HG02970 (cell line): ENCODE data around the gene SELENOM.

Experiments used
- ATAC-seq: cut with Tn5 transposase; IDR thresholded peaks from one replicate; pipeline ENCODE4 v1.9.1; 2021; ENCODE audit warnings: mild to moderate bottlenecking, moderate library complexity, moderate number of reproducible peaks; ENCODE audit not compliant: unreplicated experiment, low FRiP score

SELENOM gene

DNA sequence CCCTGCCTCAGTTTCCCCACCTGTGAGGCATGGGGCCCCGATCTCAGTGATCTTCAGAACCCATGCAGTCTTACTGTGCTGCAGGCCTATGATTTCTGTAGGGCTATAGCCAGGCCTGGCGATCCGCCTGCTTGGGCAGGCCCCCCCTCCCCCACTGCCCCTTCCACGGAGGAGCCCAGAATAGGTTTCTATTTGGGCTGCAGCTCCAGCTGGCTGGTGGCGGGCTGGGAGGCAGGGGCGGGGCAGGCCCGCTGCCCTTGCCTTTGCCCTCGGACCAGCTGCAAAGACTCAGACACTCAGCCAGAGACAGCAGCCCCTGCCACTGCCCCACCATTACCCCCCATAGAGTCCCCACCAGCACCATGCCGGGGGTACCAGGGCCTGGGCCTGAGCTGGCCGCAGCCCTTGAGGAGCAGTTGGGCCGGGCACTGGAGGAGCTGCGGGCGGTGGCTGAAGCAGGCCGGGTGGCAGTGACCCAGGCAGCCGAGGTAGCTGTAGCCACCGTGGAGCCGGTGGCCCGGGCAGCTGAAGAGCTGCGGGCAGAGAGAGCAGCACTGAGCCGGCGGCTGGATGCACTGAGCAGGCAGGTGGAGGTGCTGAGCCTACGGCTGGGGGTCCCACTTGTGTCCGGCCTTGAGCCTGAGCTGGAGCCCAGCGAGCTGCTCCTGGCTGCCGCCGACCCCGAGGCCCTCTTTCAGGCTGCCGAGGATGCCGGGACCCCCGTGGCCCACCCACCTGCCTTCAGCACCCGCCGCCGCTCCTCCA, 14.1 kb downstream of the SELENOM start:
- no peak for ATAC-seq

DNA sequence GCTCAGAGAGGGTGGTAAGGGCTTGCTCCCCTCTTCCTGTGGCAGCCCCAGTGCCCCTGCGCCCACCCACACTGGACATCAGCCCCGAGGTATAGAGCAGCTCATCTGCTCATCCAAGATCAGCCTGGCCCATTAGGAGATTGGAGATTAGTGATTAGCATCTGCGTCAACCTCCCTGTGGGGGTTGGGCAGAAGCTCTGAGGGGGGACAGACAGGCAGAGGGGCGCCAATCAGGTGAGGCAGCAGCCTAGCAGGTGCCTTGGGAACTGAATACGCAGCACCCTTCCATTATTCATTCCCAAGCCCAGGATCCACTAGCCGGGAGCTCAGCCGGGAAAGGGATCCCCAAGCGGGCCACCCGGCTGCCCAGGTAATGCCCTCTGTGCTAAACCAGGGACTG, 15.2 kb downstream of the SELENOM start:
- no peak for ATAC-seq

DNA sequence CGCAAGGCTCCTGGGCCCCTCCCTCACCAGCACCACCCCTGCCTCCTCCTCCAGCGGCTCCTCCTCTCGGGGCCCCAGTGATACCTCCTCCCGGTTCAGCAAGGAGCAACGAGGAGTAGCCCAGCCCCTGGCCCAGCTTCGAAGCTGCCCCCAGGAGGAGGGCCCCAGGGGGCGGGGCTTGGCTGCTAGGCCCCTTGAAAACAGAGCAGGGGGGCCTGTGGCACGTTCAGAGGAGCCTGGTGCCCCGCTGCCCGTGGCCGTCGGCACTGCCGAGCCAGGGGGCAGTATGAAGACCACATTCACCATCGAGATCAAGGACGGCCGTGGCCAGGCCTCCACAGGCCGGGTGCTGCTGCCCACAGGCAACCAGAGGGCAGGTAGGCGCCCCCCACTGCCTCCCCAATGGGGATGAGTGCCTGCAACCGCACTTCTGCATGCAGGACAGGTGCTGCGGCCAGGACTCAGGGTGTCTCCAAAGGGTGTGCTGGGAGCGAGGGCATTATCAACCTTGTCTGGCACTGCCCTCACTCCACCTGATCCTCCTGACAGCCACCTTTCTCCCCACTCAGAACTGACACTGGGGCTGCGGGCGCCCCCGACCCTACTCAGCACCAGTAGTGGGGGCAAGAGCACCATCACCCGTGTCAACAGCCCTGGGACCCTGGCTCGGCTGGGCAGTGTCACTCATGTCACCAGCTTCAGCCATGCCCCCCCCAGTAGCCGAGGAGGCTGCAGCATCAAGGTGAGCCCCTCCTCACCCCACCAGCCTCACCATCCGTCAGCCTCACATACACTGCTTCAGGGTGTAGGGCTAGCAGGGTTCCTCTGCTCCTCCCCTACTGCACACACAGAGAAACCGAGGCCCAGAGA, 16.0 kb downstream of the SELENOM start:
- no peak for ATAC-seq

DNA sequence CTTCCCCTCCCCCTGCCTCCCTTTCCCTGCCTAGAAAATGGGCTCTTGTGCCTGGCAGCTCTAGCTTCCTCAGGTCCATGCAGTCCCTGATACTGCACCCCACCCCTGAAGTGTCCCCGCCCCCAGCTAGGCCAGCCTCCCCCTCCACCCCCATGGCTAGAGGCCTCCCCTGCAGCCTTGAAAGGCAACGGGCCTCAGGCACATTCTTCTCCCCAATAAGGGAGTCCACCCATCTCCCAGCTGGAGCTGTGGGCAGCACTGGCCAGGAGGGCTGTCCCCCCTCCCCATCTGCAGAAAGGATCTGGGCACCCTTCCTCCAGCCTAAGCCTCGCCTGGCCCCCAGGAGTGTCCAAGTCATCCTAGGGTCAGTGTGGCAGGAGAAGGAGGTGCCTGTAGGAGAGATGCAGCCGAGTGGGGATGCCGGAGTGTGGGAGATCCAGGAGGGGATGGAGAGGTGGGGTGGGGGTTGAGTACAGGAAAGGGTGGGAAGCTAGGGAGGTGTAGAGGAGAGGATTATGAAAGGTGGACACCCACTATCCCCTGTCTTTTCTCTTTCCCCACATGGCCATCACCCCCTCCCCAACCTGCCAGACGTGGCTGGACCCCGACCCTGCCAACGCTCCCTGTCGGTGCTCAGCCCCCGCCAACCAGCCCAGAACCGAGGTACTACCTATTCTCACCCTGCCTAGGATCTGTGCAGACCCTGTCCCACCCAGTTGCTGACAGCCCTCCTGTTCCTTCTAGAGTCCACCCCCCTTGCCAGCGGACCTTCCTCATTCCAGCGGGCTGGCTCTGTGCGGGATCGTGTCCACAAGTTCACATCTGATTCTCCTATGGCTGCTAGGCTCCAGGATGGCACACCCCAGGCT, 16.9 kb downstream of the SELENOM start:
- ATAC-seq, result no peak

DNA sequence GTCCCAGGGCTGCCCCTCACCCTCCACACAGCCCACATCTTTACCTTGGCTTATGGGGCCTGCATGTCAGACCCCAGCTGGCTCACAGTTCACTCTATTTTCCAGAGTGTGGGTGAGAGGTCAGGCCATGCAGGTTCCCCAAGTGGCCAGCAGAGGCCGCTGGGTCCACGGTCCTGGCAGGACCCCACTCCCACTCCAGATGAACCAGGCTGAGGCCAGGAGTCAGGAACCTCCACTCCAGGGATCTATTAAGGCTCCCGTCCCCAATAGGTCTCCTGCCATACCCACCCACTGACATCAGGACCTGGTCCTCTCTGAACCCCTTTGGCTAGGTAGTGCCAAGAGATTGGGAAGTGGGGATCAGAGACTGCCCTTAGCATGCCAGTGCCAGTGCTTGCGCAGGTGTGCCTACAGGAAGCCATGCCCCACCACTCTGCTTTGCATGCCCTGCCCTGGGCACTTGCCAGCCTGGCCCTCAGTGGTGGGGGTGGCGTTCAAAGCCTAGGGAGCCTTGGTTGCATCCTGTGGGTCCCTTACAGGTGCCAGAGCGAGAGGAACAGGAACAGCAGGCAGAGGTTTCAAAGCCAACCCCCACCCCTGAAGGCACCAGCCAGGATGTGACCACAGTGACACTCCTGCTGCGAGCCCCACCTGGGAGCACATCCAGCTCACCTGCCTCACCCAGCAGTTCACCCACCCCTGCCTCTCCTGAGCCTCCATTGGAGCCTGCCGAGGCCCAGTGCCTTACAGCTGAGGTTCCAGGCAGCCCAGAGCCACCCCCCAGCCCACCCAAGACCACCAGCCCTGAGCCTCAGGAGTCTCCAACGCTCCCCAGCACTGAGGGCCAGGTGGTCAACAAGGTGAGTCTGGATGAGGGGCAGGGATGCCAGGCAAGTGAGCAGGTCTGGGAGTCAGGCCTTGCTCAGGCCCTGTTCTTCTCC, 17.9 kb downstream of the SELENOM start:
- no peak for ATAC-seq

DNA sequence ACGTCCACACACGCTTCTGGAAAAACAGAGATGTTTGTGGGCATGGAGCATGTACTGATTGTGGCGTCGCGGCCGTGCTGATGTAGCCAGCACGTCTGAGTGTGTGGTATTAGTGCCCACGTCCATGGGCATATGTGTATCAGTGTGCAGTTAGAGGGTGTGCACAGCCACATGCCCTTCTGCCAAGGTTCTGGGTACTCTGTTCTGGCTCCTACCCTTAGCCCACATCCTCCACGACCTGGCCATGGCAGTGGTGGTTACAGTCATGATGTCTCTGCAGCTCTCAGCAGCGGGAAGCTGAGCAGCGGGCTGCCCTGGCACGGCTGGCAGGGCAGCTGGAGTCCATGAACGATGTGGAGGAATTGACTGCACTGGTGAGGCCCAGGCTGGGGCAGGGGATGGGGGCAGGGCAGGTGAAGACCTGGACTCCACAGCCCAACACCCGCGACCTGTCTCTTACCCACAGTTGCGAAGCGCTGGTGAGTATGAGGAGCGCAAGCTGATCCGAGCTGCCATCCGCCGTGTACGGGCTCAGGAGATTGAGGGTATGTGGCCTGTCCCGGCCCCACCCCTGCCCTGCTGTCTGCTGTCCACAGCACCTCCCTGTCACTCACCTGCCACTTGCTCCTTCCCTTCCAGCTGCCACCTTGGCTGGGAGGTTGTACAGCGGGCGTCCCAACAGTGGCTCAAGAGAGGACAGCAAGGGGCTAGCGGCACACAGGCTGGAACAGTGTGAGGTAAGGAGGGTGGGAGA, 19.0 kb downstream of the SELENOM start:
- ATAC-seq, result no peak

DNA sequence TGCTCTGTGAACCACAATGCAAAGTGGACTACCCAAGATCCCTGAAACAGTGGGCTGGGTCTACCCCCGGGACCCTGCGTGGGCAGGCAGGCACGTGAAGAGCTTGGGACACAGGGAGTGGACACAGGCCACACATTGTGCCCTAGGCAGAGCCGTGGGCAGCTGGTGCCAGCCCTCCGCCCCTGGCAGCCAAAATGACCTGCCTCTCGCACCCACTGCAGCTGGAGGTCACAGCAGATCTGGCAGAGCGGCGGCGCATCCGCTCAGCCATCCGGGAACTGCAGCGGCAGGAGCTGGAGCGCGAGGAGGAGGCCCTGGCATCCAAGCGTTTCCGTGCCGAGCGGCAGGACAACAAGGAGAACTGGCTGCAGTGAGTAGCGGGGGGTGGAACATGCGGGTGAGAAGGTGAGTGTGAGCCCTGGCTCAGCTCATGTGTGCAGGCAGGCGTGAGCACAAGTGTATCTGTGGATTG, 19.6 kb downstream of the SELENOM start:
- ATAC-seq, result no peak

DNA sequence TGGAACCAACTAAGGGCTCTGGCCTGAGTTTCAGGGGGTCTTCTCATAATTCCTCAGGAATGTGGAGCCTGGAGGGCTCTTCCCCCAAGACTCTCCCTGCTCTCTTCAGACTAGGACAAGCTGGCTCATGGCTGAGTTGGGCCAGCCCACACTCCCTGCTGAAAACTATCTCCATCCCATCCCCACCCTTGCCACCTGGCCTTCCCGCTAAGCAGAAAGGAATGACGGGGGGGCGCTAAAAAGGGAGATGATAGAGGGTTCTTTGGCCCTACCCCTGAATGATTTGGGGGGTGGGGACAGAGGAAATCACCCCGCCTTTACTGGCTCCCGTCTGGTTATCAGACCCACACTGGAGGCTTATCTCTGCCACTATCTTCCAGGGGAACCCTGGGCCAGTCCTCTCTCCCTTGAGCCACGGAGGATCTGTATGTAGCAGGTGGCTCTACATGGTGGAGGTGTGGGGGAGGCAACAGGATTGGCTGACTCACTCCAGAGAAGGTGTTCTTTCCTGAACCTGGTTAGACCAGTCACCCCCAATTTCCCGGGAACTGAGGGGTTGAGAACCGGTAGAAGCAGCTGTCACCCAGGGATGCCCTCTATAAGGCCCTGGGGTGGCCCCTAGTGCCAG, 20.6 kb downstream of the SELENOM start:
- no peak for ATAC-seq

DNA sequence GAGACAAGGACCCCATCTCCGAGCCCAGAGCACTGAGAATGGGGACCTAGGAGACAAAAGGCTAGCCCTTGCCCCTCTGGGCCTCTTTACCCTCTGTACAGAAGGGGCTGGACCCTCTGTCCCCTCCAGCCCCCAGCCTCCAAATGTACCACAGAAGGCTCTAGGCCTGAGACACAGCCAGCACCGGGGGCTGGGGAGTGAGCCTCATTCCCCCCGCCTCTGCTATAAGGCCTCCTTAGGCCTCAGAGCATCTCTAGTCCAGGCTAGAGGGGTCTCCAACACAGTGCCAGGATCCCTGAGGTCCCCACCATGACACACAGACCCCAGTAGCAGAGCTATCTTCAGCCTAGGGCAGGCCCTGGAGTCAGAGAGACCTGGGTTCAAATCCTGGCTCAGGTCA, 21.4 kb downstream of the SELENOM start:
- no peak for ATAC-seq

DNA sequence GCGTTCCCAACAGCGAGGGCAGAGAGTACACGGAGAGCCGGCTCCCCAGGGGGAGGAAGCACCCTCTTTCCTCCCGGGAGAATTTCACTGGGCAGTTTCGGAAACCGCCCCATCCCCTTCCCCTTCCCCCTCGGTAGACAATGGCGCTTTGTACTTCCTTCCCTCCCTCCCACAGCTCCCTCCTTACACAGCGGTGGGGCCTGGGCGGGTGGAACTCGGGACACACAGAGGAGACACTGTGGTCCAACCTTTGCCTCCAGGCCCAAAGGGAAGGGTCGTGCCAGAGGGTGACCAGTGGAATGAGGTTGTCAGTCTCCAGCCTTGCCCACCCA, 21.9 kb downstream of the SELENOM start:
- no peak for ATAC-seq

DNA sequence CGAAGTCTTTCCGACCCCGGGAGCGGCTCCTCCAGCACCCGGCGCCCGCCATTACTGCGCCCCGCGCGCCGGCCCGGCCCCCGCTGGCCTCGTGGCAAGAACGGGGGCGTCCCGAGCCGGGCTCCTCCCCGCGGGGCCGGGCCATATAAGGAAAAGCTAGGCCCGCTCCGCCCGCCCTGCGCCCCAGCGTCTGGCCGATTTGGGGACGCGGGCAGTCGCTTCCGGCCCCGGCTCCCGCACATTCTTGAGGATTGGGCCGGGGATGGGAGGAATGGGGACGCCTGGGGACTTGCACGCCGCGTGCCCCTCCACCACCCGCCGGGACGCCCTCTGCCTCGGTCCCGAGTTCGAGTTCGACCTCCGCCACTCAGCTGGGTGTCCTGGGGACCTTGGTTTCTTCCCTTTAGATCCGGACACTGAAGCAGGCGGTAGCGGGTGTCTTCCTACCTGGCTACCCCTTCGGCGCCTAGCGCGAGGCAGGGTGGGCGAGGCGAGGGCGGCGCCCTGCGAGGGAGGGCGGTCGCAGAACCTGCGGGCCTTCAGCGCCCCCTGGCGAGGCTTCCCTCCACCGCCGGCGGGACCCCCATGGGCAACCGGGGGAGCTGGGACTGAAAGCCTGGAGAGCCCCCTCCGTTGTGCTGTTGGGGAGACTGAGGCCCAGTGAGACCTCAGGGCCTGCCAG, 22.4 kb downstream of the SELENOM start:
- peak; percentile 41 for ATAC-seq

DNA sequence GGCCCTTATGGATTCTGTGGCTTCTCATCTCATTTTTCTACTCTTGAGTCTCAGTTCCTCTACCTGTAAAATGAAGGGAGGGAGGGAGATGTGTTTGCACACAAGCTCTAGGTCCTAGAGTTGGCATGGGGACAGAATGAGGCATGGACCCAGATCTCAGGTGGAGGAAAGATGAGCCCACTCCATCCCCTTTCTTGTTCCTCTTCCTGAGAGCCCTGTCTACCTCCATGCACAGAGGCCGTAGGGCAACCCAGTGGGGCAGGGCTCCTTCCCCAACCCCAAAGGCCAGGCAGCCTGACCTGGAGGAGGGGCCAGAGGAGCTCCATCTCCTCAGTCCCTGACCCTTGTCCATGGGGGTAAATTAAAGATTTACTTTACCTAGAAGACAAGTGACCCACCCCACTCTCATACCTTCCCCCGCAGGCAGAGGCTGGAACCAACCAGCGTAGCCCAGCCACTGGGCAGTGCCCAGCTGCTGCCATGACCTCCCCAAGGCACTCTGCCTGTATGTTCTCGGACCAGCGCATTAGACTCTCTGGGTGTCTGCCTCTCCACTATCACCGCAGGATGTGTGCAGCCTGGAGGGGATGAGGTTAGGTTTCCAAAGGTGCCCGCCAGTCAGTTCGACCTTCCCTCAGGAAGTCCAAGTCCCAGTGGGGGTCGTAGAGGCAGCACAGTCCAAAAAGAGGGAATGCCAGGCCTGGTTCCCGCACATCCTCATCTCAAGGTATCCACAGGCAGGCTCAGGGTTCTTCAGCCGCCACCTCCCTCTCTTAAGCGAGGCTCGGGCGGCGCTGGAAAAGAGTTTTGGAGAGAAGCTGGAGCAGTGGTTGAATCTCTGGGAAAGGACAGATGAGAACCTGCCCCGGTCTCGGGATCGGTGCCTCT, 23.2 kb downstream of the SELENOM start:
- no peak for ATAC-seq

DNA sequence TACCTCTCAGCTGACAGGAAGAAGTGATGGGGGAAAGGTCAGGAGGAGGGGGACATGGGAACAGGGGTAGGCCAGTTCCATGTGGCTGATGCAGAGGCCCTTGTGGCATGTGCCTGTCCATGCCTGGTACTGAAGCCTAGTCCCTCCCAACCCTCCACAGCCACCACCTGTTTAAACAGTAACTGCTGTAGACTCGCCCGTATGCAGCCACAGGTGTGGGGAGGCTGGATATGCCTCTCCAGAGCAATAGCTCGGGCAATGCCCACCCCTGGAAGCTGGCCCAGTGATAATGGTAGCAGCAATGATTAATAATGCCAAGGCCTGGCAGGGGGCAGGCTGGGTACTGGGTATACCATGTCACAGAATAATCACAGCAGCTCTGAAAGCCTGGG, 24.0 kb downstream of the SELENOM start:
- no peak for ATAC-seq

DNA sequence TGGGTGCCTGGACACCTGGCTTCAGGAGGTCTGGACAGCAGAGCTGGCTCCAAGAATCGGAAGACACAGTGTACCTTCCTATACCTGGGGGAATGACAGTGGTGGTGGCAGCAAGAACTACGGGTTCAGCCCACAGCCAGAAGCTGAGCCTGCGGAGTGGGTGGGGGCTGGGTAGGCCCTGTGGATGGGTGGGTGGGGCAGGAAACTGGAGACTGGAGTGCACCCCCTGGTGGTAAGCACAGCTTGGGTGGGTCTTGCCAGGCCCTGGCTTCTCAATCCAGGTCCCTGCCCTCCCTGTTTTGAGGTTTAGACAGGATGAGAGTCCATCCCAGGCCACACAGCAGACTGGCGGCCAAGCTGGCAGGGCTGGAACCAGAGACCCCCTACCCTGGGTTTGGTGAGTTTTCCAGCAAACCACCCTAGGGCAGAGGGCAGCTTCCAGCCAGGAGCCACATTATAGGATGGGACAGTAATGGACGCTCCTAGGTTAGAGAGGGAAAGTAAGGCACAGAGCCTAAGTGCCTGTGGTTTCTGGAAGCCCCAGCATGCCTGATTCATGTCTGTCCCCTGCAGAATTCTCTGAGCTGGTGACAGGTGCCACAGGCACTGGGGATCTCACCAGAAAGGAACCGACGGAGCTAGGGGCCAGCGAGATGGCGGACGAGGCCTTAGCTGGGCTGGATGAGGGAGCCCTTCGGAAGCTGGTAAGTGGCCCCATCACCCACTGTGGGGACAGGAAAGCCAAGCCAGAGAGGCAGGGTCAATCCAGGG, 24.6 kb downstream of the SELENOM start:
- no peak for ATAC-seq

DNA sequence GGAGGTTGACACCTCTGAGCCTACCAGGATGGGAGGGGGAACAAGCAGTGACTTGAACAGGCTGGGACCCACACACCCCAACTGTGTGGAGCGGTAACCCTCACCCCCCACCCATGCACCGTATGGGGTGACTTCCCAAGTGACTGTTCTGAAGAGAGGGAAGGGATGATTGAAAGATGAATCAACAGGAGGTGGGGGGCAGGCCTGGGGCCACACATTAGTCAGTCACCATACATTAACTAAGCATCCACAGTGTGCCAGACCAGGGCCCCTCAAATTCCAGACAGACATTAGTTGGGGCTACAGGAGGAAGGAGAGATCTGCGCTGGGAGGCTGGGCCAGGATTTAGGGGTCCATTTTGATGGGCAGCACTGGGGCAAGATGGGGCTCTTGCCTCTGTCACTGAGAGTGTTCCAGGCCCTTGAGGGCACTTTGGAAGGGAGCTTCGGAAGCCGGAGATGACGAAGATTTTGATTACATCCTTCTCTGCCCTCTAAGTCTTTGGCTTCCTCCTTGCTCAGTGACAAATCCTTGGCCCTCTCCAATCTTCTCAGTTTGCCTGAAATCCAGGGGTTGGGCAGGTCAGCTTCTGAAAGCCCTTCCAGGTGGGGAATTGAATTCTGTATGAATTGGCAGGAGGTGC, 25.3 kb downstream of the SELENOM start:
- no peak for ATAC-seq
